Psoas muscle (tissue), 8 donors: ENCODE results near the gene ERVMER34-1. TPM values are rescaled to one million over a fixed set of nuclear protein-coding genes. Genes with fewer than 3 reads are reported as not detected.

ENCODE experiments used
- ATAC-seq, 4 donors: fragments of 200-7000 bp; cut with Tn5 transposase; one replicate each; pipeline ENCODE4 v1.9.1; 2020; ENCODE audit warnings: moderate library complexity in 3 of 4, mild to moderate bottlenecking in 2 of 4
- DNase-seq, 2 donors: peaks; one replicate each; pipeline ENCODE4 v3.0.0-alpha.2; 2020
- H3K27ac ChIP-seq: fragments of 200-600 bp; one replicate; pipeline ENCODE4 v1.8.0; 2022
- H3K27me3 ChIP-seq, 3 donors: fragments of 200-600 bp in 1 of 3; one replicate each; pipeline versions ENCODE4 v1.6.1 to v1.8.0; 2013 to 2022; ENCODE audit warnings: low read length in 2 of 3, mild to moderate bottlenecking in 2 of 3, moderate library complexity in 1 of 3; ENCODE audit not compliant: insufficient read depth in 3 of 3
- H3K36me3 ChIP-seq, 2 donors: fragments of 200-600 bp in 1 of 2; one replicate each; pipeline versions ENCODE4 v1.6.1 to v1.8.0; 2013 to 2022; ENCODE audit warnings: low read depth in 1 of 2, mild to moderate bottlenecking in 1 of 2, moderate library complexity in 1 of 2; ENCODE audit not compliant: insufficient read depth in 1 of 2
- H3K4me1 ChIP-seq: fragments of 200-600 bp; one replicate; pipeline ENCODE4 v1.8.0; 2022
- H3K4me3 ChIP-seq: fragments of 200-600 bp; one replicate; pipeline ENCODE4 v1.8.0; 2022; ENCODE audit warnings: mild to moderate bottlenecking
- H3K9me3 ChIP-seq: fragments of 200-600 bp; one replicate; pipeline ENCODE4 v1.8.0; 2022
- WGBS, 3 donors: extraction: QIAGEN DNeasy Blood & Tissue Kit; methylation state at CpG; one replicate each; pipeline versions ENCODE4 v1.1.6 to v1.1.7; 2013; 5-methylcytosine and 5-hydroxymethylcytosine counted together
- intact Hi-C, 2 donors: fragments of 100-400 bp; cut with DNase I; formaldehyde crosslinking; loops; one replicate each; pipeline versions ENCODE4 v1.11.0 to v1.14.2; 2022
- polyA plus RNA-seq, 3 donors: library from polyadenylated mRNA; stranded (reverse); fragments of 200-250 nt; gene quantifications; one replicate each; pipeline ENCODE4 v1.2.3, GENCODE V29; 2013
- total RNA-seq, 4 donors: library from RNA; stranded (reverse); fragmentation: NEBNext Ultra II Directional in 2 of 4; extraction: Animal tissue kit (Norgen Biotek cat#: 25700) in 2 of 4; gene quantifications; one replicate each; pipeline versions ENCODE4 v1.2.1 to v1.2.4, GENCODE V29; 2021 to 2023
- TF ChIP-seq, protein P1 (sequence below): fragments of 200-600 bp; IDR thresholded peaks from one replicate; pipeline ENCODE4 v1.8.0; 2022; ENCODE audit warnings: antibody characterized with exemption
- donor health status: healthy with polysubstance abuse.
- donor health status: DM: no; HTN: no; CAD: no; lungs with moderate emphysema.
- donor health status: Bipolar disorder and iron deficiency.
- donor health status: healthy.
- donor health status: DM: yes; HTN: yes; CAD: no.
- donor health status: DM: no; HTN: no; CAD: no.
- donor health status: DM: no; HTN: no; CAD: no.
- donor health status: DM: yes; HTN: yes; CAD: no.

The ERVMER34-1 gene
- total and polyA plus RNA-seq, 7 donors = 0.03 TPM; not detected in 6

DNA sequence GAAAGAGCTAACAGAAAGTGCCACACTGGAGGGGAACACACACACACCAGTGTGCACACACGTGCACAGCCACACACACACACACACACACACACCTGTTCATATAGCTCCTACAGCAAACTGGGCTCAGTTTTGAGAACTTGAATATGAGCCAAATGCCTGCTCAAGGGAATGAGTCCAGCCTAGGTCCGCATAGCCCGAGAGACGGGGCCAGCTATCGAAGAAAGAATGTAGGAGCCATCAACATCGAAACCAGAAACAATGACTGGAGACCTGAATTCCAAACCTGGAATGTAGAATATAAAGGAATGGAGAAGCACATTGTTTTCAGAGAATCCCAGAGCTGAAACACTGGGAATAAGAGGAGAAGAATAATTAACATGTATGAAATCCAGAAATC lies 37.6 kb upstream of the ERVMER34-1 start:
- H3K36me3 ChIP-seq = no peaks in the 10 kb centered on the region
- TF ChIP-seq, protein P1, sequence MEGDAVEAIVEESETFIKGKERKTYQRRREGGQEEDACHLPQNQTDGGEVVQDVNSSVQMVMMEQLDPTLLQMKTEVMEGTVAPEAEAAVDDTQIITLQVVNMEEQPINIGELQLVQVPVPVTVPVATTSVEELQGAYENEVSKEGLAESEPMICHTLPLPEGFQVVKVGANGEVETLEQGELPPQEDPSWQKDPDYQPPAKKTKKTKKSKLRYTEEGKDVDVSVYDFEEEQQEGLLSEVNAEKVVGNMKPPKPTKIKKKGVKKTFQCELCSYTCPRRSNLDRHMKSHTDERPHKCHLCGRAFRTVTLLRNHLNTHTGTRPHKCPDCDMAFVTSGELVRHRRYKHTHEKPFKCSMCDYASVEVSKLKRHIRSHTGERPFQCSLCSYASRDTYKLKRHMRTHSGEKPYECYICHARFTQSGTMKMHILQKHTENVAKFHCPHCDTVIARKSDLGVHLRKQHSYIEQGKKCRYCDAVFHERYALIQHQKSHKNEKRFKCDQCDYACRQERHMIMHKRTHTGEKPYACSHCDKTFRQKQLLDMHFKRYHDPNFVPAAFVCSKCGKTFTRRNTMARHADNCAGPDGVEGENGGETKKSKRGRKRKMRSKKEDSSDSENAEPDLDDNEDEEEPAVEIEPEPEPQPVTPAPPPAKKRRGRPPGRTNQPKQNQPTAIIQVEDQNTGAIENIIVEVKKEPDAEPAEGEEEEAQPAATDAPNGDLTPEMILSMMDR = no peak
- no peak for ATAC-seq
- WGBS, 3 donors = 41 to 59% (median 41%) methylated on average over 6 of the region's 6 CpGs
- no peaks in the 10 kb centered on the region for H3K4me1 ChIP-seq
- intact Hi-C loops = no loop called here
- DNase-seq = no peak
- no peaks in the 10 kb centered on the region for H3K27me3 ChIP-seq
- H3K9me3 ChIP-seq = no peaks in the 10 kb centered on the region
- no peak overlapping the region for H3K4me3 ChIP-seq
- no peak overlapping the region for H3K27ac ChIP-seq

GRCh38 chr4:52783069-52783468 lies 31.8 kb upstream of the ERVMER34-1 start:
- WGBS, 3 donors = 90 to 92% (median 92%) methylated on average over 4 of the region's 4 CpGs
- intact Hi-C loops = no loop called here
- Histone ChIP-seq H3K27me3 (no peaks in the 10 kb centered on the region), H3K4me1 (no peaks in the 10 kb centered on the region), H3K27ac (no peak overlapping the region), H3K9me3 (no peaks in the 10 kb centered on the region), H3K4me3 (no peak overlapping the region), H3K36me3 (no peaks in the 10 kb centered on the region)
- no peak for ATAC-seq
- DNase-seq = no peak
- TF ChIP-seq, protein P1 = no peak

GRCh38 chr4:52780617-52781354 lies 29.6 kb upstream of the ERVMER34-1 start:
- TF ChIP-seq, protein P1 = no peak
- H3K27ac ChIP-seq = no peak overlapping the region
- no peaks in the 10 kb centered on the region for H3K4me1 ChIP-seq
- no peaks in the 10 kb centered on the region for H3K36me3 ChIP-seq
- intact Hi-C loops = no loop called here
- no peaks in the 10 kb centered on the region for H3K27me3 ChIP-seq
- no peak overlapping the region for H3K4me3 ChIP-seq
- no peak for ATAC-seq
- DNase-seq = no peak
- 90 to 92% (median 92%) methylated on average over 4 of the region's 4 CpGs for WGBS, 3 donors
- H3K9me3 ChIP-seq = no peaks in the 10 kb centered on the region

DNA sequence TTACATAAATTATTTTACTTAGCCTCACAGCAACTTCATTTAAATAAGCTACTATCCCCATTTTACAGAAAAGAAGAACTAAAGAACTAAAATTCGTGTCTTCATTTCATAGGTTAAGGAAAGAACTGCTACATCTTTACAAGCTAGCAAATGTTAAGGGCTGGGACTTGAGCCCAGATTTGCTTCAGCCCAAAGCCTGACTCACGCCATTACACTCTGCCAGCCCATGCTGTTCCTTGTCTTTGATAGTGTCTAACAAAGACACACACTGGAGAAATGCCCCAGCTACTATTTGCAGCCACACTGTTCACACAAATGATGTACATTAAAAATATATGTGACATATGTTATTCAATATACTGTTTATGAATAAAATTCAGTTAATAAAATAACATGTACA lies 29.0 kb upstream of the ERVMER34-1 start:
- no peak for ATAC-seq

More for the DNA sequence above, 29.0 kb upstream of the ERVMER34-1 start:
- H3K27me3 ChIP-seq = no peaks in the 10 kb centered on the region
- TF ChIP-seq, protein P1 = no peak
- no peaks in the 10 kb centered on the region for H3K4me1 ChIP-seq
- no peak for DNase-seq
- no peak overlapping the region for H3K4me3 ChIP-seq
- no peaks in the 10 kb centered on the region for H3K36me3 ChIP-seq
- intact Hi-C loops = no loop called here
- no peaks in the 10 kb centered on the region for H3K9me3 ChIP-seq
- WGBS, 3 donors = 60 to 73% (median 66%) methylated on average over 2 of the region's 2 CpGs
- no peak overlapping the region for H3K27ac ChIP-seq
